Measurements from ENCODE around the gene PSG4. TPM values are rescaled to one million over a fixed set of nuclear protein-coding genes. Genes with fewer than 3 reads are reported as not detected.
"Not testable (repeated sequence)": the region's sequence is repeated elsewhere in the genome, so short reads cannot be mapped to it uniquely, and the experiment has no call there.

PSG4 gene
- total RNA-seq, 1 donor from 2014 or later: not detected

DNA sequence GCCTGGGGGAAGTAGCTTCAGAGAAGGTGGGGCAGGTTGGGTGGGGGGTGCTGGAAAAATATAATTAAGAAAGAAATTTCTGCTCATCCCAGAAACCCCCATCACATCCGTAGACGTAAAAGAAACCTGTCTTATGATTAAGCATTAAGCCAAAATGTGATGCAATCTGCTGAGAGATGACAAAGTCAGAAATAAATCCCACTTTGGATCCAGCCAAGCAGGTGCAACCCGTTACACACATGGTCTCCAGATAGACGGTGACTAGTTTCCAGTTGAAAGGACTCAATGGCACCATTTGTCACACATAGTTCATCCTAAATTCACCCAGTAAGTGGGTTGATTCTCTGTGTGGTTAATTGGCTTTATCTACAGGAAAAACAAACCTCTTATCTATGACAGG lies 53.2 kb downstream of the PSG4 start:
- H3K9me3 Mint-ChIP-seq (ENCODE audit: unreplicated experiment): peaks cover 5% of the 10 kb centered on the region
- H3K27me3 Mint-ChIP-seq (ENCODE audit: unreplicated experiment): peaks cover 3% of the 10 kb centered on the region

DNA sequence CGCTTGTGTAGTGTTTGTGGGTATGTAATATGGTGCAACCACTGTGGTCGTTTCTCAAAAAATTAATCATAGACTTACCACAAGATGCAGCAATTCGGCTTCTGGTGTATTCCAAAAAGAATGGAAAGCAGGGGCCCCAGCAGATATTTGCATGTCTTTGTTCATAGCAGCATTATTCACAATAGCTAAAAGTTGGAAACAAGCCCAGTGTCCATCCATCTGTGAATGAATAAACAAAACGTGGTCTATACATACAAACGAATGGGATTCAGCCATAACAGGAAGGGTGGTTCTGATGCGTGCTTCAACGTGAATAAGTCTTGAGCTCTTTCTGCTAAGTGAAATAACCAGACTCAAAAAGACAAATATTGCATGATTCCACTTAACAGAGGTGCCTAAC lies 55.6 kb downstream of the PSG4 start:
- not testable (repeated sequence) for H3K27me3 Mint-ChIP-seq (ENCODE audit: unreplicated experiment); H3K27ac Mint-ChIP-seq (ENCODE audit: unreplicated experiment); H3K4me3 Mint-ChIP-seq (ENCODE audit: unreplicated experiment); H3K4me1 Mint-ChIP-seq (ENCODE audit: low read depth, unreplicated experiment); H3K36me3 Mint-ChIP-seq (ENCODE audit: unreplicated experiment); DNase-seq
- peaks cover 11% of the 10 kb centered on the region for H3K9me3 Mint-ChIP-seq (ENCODE audit: unreplicated experiment)

More for the DNA sequence above, 53.2 kb downstream of the PSG4 start:
- H3K4me3 Mint-ChIP-seq (ENCODE audit: unreplicated experiment): no peak overlapping the region
- no peaks in the 10 kb centered on the region for H3K36me3 Mint-ChIP-seq (ENCODE audit: unreplicated experiment)
- no peak for DNase-seq
- no peak overlapping the region for H3K27ac Mint-ChIP-seq (ENCODE audit: unreplicated experiment)
- H3K4me1 Mint-ChIP-seq (ENCODE audit: low read depth, unreplicated experiment): no peaks in the 10 kb centered on the region
- TF ChIP-seq, protein P1, sequence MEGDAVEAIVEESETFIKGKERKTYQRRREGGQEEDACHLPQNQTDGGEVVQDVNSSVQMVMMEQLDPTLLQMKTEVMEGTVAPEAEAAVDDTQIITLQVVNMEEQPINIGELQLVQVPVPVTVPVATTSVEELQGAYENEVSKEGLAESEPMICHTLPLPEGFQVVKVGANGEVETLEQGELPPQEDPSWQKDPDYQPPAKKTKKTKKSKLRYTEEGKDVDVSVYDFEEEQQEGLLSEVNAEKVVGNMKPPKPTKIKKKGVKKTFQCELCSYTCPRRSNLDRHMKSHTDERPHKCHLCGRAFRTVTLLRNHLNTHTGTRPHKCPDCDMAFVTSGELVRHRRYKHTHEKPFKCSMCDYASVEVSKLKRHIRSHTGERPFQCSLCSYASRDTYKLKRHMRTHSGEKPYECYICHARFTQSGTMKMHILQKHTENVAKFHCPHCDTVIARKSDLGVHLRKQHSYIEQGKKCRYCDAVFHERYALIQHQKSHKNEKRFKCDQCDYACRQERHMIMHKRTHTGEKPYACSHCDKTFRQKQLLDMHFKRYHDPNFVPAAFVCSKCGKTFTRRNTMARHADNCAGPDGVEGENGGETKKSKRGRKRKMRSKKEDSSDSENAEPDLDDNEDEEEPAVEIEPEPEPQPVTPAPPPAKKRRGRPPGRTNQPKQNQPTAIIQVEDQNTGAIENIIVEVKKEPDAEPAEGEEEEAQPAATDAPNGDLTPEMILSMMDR (IDR thresholded peaks at IDR 0.05; ENCODE audit: partially characterized antibody, unreplicated experiment): no peak

DNA sequence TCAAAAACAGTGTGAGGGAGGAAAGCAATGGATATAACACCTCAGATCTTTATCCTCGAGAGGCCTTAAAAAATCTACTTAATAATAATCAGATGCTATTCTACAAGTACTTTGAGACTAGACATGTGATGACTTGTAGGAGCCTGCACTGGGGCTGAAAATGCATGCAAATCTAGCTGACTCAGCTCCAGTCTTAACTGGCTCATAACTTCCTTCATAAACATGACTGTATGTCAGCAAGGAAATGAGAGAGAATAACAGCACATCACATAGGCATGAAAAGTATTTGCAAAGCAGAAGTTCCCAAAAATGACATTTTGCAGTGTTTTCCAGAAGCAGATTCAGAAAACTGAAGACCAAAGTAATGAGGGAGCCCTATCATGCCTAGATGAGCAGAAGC lies 57.2 kb downstream of the PSG4 start:
- Mint-ChIP-seq H3K27me3 (ENCODE audit: unreplicated experiment) (peaks cover 6% of the 10 kb centered on the region), H3K4me3 (ENCODE audit: unreplicated experiment) (no peak overlapping the region), H3K9me3 (ENCODE audit: unreplicated experiment) (peaks cover 11% of the 10 kb centered on the region), H3K36me3 (ENCODE audit: unreplicated experiment) (no peaks in the 10 kb centered on the region), H3K4me1 (ENCODE audit: low read depth, unreplicated experiment) (no peaks in the 10 kb centered on the region), H3K27ac (ENCODE audit: unreplicated experiment) (no peak overlapping the region)
- no peak for DNase-seq
- TF ChIP-seq, protein P1 (IDR thresholded peaks at IDR 0.05; ENCODE audit: partially characterized antibody, unreplicated experiment): no peak

Other genes starting within 250 kb of the PSG4 start
- gene PSG11, start 179.2 kb downstream of the PSG4 start, total RNA-seq (ENCODE audit: unreplicated experiment): not detected
- gene PSG2, start 122.9 kb downstream of the PSG4 start, total RNA-seq (ENCODE audit: unreplicated experiment): not detected
- not detected for gene PSG5, start 19.1 kb downstream of the PSG4 start, total RNA-seq (ENCODE audit: unreplicated experiment)
- not detected for gene PSG9, start 63.9 kb upstream of the PSG4 start, total RNA-seq (ENCODE audit: unreplicated experiment)
- not detected for gene CD177, start 148.0 kb upstream of the PSG4 start, total RNA-seq (ENCODE audit: unreplicated experiment)
- not detected for gene TEX101, start 209.3 kb upstream of the PSG4 start, total RNA-seq (ENCODE audit: unreplicated experiment)

Measured in glutamatergic neuron (in vitro differentiated cells).